GM12891 (cell line): ENCODE measurements around the gene AOC1.

Experiments used
- PAX5 ChIP-seq: IDR thresholded peaks from 2 replicates; pipeline ENCODE4 v1.6.1; 2011; ENCODE audit warnings: low read length, moderate library complexity, mild to moderate bottlenecking; ENCODE audit not compliant: insufficient read depth, severe bottlenecking
- POLR2A ChIP-seq: IDR thresholded peaks from 2 replicates; pipeline ENCODE4 v1.6.1; 2011; ENCODE audit warnings: low read depth, low read length, control low read depth
- POLR2AphosphoS5 ChIP-seq: IDR thresholded peaks from 2 replicates; pipeline ENCODE4 v1.6.1; 2011; ENCODE audit warnings: low read depth, low read length, control low read depth
- POU2F2 ChIP-seq: IDR thresholded peaks from 2 replicates; pipeline ENCODE4 v1.6.1; 2011; ENCODE audit warnings: low read depth, mild to moderate bottlenecking, control low read depth, low read length, moderate library complexity
- SPI1 ChIP-seq: IDR thresholded peaks from 2 replicates; pipeline ENCODE4 v1.6.1; 2011; ENCODE audit warnings: low read depth, low read length, control low read depth
- TAF1 ChIP-seq: IDR thresholded peaks from 2 replicates; pipeline ENCODE4 v1.6.1; 2011; ENCODE audit warnings: low read depth, low read length, control low read depth

GRCh38 chr7:150856303-150857275 lies 4.3 kb downstream of the AOC1 start:
- TF ChIP-seq POLR2AphosphoS5 (no peak), POLR2A (no peak), SPI1 (no peak), TAF1 (no peak), POU2F2 (no peak), PAX5 (no peak)
